Left forelimb (tissue), 1 donor: ENCODE measurements around the gene ALK.

Source experiments
- DNase-seq: peaks from one replicate; pipeline ENCODE4 v3.0.0-alpha.2; 2018; ENCODE audit warnings: low spot score

The ALK gene

DNA sequence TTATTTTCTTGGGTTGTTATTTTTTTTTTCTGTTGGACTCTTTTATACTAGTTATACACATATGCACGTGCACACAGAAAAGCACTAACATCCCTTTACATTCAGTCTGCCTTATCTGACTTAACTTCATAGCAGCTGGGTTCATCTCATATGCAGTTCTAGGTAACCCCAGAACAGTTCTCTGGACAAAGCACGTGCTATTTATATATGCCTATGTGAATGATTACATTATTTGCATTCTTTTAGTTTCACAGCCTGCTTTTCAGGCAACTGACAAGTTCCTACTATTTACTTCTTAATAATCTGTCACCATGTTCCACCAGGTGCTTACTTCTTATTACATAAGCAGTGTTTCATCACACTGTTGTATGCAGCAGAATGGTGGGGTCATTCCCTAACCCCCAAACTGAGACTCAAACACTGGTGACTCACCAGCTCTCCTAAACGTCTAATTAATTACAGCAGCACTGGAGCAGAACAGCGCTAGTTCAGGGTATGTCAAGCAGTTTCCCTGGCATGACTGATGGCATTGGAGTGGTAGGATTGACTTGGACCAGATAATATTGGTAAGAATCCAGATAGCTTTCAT, 433.3 kb downstream of the ALK start:
- no peak for DNase-seq

DNA sequence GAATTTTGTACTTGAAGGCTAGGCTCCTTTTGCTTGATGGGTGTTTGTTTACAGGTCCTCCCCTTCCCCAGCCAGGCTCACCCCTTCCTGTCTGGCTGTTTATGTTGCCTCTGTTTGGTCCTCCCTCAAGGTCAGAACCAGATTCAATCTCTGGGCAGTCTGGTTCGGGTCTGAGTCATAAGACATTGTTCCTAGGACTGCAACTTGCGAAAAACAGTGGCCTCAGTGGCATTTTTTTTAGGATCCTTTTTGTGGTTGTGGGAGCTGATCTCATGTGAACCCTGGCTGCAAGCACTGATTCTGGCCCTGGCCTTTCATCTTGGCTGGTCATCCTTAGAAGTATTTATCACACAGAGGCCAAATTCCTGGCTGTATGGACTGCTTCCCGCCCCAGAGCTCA, 435.8 kb downstream of the ALK start:
- no peak for DNase-seq

DNA sequence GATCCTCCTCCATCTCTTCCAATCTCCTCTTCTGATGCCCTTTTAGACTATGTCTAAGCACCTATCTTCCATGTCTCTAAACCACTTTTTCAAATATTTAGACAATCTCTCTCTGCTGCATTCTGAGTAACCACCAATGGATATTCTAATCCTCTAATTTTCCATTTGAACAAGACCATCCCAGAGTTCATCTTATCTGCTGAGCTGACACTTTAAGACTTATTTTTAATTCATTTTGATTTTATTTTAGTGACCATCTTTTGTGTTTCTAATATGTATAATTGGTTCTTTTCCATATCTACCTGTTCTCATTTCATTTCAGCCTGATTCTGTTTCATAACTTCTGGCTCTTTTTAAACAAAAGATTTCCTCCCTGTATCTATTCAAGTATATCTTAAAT, 436.3 kb downstream of the ALK start:
- no peak for DNase-seq

DNA sequence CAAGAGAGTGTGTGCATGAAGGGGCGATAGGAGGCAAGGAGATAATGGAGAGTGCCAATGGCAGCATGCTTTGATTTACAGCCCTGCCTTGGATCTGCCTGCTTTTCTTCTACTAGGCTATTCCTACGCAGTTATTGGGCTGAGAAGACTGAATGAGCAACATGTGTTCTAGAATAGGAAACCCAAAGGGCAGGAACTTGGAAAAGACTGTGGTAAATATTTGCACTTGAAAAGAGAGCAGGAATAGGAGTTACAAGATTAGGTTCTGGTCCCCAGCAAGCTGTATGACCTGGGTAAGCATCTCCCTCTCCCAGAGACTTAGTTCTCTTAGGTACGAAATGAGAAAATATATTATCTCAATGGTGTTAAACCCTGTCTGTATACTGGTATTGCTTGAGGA, 438.5 kb downstream of the ALK start:
- no peak for DNase-seq

DNA sequence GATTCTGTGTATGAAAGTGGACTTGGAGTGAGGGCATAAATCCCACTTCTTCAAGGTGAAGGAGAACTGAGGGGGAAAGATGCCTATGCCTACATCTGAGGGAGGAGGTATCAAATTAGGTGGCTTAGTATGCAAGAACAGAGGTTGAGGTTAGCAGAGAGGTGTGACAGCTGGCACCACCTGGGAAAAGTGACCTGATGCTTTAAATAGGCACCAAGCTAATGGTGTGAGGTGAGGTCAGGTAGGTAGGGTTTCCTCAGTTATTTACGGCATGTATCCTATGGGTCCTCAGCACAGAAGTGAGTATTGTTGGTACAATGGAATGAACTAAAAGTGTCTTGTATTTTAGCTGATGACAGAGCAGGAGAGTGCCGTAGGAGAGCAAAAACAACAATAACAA, 439.0 kb downstream of the ALK start:
- no peak for DNase-seq

DNA sequence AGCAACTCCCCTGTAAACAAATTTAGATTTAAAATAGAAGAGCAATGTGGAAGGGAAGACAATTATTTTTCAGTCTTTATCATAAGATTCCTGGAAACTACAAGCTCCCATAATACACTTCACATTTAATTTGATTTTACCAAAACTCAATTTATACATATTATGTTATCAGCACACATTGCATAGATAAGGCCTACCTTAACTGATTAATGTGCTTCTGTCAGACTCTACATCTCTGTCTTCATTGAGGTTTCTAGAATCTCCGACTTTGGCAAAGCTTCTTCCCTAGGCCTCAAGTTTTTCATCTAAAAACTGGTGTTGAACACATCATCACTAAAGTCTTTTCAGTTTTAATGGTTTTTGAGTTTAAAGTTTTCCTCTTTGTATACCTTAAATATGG, 440.1 kb downstream of the ALK start:
- DNase-seq: no peak

DNA sequence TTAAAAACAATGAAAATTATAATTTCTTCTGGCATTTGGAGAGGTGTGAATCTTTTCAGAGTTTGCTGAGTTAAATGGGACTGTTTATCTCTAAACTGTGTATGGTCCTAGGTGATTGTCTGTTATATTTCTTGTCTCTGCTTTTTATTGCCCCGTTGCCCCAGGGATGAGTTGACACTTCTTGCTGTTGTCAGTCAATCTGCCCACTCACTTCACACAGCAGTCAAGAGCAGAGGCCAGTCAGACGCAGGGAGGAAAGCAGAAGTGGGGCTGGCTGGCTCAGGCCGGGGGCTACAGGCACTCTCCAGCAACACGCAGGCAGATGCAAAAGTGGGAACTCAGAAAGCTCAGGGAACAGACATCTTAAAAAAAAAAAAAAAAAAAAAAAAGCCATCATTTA, 441.0 kb downstream of the ALK start:
- no peak for DNase-seq

DNA sequence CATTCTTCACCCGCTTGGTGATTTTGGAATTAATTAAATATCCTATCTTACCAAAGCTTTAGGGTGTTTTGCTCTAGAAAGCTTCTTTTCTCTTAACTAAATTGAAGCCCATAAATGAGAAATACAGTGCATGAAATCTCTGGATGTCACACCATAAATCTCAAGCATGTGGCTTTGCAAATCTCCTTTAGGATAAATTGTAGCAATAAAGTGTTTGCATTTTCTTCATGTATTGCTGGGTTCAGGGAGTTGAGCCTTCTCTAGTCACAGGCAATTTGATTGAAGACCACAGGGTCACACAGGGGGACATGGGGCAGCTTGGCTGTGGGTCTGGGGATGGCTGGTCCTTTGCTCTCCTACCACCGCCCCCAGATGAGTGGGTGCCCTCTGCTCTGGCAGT, 442.0 kb downstream of the ALK start:
- DNase-seq: no peak

DNA sequence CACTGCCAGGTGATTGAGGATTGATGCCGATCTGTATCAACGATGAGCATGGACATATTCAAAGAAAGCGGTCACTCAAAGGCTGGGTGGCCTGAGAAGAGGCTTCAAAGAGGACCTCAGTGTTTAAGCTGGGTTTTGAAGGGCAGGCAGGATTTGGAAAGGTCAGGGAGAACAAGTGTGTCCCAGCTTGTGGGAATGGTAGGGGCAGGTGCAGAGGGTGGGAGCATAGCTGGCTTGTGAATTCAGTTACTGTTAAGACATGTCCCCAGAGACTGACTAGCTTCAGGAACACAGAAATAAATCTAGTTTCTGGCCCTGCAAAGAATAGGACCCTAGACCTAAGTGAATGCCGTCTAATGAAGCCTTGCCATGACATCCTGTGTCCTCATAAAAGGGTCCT, 442.7 kb downstream of the ALK start:
- DNase-seq: no peak

DNA sequence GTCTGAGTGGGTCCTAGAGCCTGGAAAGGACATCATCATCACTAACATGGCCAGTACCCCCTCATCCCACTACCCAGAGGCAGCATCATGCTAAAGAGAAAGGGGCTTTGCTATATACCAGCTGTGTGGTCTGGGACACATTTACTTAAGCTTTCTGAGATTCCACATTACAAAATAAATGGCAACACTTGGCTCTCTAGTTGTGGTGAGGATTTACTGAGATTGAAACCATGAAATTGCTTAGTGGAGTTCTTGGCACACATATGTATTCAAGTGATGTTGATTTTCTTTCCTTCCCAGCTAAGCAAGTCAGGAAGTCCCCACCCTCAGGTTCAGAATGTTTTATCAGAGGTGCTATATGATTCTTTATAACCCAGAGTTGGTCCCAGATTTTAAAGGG, 444.2 kb downstream of the ALK start:
- no peak for DNase-seq

DNA sequence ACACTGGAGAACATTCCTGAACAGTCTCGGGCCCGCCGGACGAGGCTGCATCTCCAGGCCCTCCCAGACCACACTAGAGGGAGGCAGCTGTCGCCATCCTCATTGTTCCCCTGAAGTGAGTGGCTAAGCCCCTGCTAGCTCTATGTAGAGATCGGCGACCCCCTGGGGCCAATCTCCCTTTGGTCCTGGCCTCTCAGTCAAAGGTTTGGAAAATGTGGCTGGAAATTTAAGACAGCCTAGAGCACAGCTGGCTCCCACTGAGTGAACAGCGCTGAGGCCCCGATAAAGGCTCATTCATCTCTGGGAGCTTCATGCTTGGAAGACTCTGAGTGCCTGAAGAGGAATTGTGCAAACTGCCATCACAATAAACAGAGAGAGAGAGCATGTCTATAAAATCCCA, 445.9 kb downstream of the ALK start:
- no peak for DNase-seq

DNA sequence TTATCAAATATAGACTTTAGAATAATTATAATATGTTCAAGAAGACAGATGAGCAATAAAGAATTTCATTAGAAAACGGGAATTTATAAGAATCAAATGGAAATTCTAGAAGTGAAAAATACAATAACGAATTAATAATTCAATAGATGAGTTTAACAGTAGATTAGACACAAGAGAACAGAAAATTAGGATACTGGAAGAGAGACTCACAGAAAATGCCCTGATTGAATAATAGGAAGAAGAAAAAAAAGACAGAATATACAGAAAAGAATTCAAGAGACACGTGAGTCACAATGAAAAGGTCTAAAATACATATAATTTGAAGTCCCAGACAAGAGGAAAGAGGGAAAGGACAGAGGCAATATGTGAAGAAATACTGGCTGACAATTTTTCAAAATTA, 451.4 kb downstream of the ALK start:
- DNase-seq: no peak

DNA sequence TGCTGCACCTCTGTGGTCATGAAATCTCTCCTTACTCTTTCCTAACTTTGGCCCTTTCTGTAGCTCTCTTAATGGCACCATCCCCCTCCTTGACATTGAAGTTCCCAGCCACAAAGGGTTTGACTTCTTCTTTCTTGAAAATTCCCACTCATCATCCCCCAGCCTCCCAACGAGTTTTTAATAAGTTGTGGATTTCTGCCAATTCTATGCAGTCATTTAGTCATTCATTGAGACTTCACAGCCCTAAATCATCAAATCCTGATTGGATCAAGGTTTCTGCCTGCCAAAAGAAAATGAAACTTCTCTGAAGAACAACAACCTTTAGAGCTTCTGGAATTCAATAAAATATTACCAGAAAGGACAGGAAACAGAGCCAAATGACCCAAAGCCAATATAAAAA, 451.9 kb downstream of the ALK start:
- DNase-seq: no peak

DNA sequence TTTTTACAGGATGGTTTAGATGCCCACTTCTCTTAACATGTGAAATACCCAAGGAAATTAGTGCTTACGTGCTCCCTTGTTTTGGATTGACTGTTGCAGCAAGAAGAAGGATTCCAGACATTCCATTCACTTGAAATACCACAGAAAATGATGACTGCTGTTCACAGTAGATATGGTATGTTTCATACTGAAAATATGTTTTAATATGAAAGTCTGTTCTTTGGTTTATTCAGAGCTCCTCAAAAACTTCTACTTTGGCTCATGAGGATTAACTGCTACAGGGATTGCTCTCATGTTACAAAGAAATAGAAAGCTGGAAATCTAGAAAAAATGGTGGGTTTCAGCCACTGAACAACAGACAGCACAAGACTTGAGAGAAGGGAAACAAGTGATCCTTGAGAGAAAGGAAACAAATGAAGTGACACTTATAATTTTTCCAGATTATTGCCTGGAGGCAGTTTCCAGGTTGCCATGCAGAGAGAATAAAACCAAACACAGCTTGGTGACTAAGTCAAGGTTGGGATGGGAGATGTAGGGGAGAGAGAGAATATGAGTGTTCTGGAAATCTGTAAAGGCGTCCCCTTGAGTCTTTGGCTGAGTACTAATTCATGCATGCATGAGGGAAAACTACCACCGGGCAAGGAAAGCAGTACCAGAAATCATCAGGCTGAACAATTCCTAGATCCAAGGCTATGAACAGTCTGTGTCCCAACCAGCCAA, 458.0 kb downstream of the ALK start:
- DNase-seq: no peak

DNA sequence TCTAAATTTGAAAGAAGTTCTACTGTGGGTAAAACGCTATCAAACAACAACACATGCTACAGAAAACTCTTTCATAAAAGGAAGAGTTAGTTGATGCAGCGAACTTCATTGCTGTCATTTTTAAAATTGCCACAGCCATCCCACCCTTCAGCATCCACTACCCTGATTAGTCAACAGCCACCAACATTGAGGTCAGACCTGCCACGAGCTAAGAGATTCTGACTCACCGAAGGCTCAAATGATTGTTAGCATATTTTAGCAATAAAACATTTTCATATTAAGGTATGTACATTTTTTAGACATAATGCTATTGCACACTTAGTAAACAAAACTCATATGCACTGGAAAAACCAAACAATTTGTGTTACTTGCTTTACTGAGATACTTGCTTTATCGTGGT, 459.1 kb downstream of the ALK start:
- DNase-seq: no peak

DNA sequence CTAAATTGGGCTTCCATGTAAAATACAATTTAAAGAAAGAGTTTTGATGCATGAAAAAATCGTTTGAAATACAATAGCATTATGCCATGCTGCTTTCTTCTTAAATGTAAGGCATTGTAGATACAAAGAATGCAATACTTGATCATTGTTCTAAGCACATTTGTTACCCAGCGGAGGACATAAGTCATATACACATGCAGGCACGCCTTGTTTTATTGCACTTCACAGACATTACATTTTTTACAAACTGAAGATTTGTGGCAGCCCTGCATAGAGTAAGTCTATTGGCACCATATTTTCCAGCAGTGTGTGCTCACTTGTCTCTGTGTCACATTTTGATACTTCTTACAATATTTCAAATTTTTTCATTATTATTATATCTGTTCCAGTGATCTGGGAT, 461.2 kb downstream of the ALK start:
- no peak for DNase-seq

DNA sequence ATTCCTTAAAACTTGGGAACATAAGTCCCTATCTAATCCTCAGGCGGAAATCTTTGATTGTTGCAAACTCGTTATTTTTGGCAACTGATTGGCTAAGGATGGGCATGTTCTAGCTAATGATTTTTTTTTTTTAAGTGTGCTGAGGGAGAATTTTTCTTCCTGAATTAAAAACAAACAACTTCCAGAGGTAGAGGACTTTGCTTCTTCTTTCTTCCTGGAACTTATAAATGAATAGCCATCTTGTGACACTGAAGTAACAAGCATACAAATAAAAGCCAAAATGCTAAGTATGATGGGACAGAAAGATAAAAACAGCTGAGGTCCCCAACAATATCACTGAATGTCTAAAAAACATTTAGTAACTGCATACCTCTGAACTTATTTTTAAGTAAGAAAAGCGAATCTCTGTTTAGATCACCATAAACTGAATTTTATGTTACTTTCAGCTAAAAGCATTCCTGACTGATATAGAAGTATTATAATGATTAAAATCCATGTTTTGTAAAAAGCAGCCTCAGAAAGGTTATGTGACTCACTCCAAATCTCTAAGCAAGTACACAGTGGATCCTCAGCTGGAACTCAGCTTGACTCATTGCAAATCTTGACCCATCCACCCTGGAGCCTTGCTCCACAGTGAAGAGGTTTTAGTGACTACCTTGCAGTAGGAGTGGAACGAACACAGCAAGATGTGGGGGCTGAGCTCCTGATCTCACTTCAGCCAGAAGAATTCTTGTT, 461.8 kb downstream of the ALK start:
- DNase-seq: no peak

DNA sequence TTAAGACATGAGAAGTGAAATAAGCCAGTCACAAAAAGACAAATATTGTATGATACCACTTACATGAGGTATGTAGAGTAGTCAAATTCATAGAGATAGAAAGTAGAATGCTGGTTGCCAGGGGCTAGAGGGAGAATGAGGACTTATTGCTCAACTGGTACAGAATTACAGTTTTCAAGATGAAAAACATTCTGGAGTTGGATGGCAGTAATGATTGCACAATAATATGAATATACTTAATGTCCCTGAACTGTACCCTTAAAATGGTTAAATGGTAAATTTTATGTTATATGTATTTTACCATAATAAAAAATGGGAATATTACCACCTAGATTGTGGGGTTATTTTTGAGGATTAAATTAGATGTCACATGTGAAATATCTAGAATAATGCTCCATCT, 465.0 kb downstream of the ALK start:
- no peak for DNase-seq

DNA sequence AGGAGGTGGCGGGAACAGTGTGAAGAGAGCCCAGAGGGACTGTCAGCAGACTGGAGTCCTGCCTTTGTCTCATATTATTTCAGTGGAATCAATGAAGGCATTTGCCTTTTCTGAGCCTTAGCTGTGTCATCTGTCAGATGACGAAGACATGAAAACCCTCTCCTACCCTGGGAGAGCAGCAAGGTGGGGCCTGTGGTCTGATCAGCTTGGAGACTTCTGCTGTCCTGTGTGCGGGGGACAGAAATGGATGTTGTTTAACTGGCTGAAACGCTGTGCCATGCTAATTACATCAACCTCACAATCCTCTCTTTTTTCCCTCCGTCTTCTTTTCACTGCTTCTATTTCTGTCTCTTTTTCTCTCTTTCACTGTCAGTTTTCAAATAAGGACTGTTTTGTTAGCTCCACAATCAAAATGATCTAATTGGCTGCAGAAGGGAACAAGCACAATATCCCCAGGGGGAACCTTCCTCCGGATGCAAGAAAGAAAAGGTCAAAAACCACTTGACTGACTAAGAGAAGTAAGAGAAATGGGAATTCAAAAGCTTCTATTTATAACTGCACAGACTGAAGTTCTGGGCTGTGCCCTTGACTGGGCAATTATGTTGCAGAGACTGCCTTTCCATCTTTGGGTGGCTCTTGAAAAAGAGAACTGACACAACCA, 466.1 kb downstream of the ALK start:
- no peak for DNase-seq

DNA sequence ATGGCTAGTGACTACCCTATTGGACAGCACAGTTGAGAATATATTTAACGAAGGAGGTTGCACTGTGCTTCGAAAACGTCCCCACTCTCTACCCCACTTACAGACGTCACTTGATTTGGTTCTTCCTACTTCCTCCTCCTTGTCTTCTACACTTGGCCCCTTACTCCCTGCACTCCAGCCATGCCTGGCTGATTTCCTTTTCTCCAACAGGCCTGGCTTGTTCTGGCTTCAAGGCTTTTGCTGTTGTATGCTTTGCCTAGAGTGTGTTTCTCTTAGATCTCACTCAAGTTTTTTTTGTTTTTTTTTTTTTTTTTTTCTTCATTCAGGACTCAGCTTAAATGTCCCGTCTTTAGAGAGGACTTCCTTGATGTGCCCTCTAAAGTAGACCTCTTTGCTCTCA, 469.4 kb downstream of the ALK start:
- no peak for DNase-seq

DNA sequence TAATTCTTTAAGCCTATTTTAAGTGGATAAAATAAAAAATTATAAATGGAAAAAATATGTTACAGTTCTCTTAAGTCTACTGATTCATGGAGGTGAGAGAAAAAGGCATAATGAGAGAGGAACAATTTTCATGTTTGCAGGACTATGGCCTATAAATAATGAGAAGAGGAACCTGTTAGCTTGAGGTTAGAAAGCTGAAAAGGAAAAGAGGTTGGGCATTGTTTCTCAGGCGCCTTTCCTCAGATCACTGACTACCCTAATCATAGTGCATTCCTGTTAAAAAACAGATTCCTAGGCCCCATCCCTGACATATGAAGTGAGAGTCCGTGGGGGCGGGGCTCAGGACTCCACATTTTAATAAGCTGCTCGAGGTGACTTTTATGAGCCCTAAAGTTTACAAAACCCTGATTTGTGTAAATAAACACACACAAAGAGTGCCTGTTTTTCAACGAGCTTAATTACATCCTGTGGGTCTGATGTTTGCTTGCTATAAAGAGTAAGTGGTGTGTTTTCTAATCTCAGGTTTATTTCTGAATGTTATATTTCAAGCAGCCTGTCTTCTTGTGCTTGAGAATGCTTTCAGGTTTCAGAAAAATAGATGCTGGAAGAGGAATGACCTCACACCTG, 470.7 kb downstream of the ALK start:
- no peak for DNase-seq

DNA sequence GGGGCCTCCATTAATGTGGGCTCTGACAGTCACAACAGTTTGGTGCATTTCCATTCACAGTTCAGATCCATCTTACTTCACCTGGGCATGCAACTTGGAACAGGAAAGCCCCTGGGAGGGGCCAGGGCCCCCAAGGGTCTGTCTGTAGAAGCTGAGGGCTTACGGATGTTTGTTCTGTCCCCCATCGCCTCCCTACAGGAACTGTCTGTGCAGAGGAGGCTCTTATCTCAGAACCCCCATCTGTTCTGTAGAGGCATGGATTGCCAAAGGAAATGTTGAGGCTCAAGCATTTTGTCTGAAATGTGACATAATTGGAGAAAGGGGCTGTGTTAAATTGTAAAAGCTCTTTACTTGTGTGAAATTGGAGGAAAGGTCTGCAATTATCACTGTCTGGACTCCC, 471.9 kb downstream of the ALK start:
- DNase-seq: no peak
